GM12878 (cell line): ENCODE measurements around the gene CYSRT1. TPM values are rescaled to one million over a fixed set of nuclear protein-coding genes. Genes with fewer than 3 reads are reported as not detected.
A peak's percentile ranks its signal among the peaks of the same experiment; 100 is the strongest.

Experiments used
- BCL11A ChIP-seq: IDR thresholded peaks from 2 replicates; pipeline ENCODE4 v1.6.1; 2011; ENCODE audit warnings: low read depth, low read length
- CBX5 ChIP-seq: sonication (generic); IDR thresholded peaks from 2 replicates; pipeline ENCODE4 v1.6.1; 2016; ENCODE audit warnings: low read depth, moderate library complexity, mild to moderate bottlenecking, inconsistent platforms
- DPF2 ChIP-seq: fragments of 450-650 bp; IDR thresholded peaks from 2 replicates; pipeline ENCODE4 v1.6.1; 2017; ENCODE audit warnings: mild to moderate bottlenecking
- HDGF ChIP-seq: fragments of 450-650 bp; IDR thresholded peaks from 2 replicates; pipeline ENCODE4 v1.6.1; 2016; ENCODE audit warnings: antibody characterized with exemption
- JUNB ChIP-seq: IDR thresholded peaks from 2 replicates; pipeline ENCODE4 v1.6.1; 2016; ENCODE audit warnings: antibody characterized with exemption, mild to moderate bottlenecking
- PAX5 ChIP-seq: IDR thresholded peaks from 2 replicates; pipeline ENCODE4 v1.6.1; 2011; ENCODE audit warnings: low read depth, low read length, borderline replicate concordance
- SIN3A ChIP-seq: IDR thresholded peaks from 2 replicates; pipeline ENCODE4 v1.6.1; 2012; ENCODE audit warnings: low read depth, low read length, improper control_type of control experiment
- SMAD5 ChIP-seq: IDR thresholded peaks from 2 replicates; pipeline ENCODE4 v1.6.1; 2016; ENCODE audit warnings: antibody characterized with exemption, low read depth
- SP1 ChIP-seq: IDR thresholded peaks from one replicate; pipeline ENCODE4 v1.6.1; 2011; ENCODE audit warnings: low read depth, low read length
- STAT3 ChIP-seq: IDR thresholded peaks from 2 replicates; pipeline ENCODE4 v1.6.1; 2011; ENCODE audit warnings: low read depth, low read length, improper control_type of control experiment
- WRNIP1 ChIP-seq: IDR thresholded peaks from 2 replicates; pipeline ENCODE4 v1.6.1; 2011; ENCODE audit warnings: low read depth, low read length, improper control_type of control experiment, borderline replicate concordance
- ZNF207 ChIP-seq: fragments of 450-650 bp; IDR thresholded peaks from 2 replicates; pipeline ENCODE4 v1.6.1; 2014; ENCODE audit warnings: antibody characterized with exemption, mild to moderate bottlenecking, borderline replicate concordance
- polyA plus RNA-seq, 11 experiments: library from polyadenylated mRNA; depleted of rRNA in 4 of 11; unstranded in 6 of 11; stranded (reverse) in 5 of 11; fragments of >200 nt; fragmentation: Nextera tagmentation in 4 of 11; fragmentation: Illumina TruSeq in 1 of 11; extraction: Ambion mirVana in 4 of 11; extraction: Trizol in 1 of 11; gene quantifications; 1 replicate in 1 of 11; 2 replicates in 10 of 11; pipeline versions ENCODE4 v1.2.1 to v1.2.3, GENCODE V29; 2011 to 2016; ENCODE audit warnings: inconsistent platforms in 2 of 11, missing spikeins in 2 of 11, low read depth in 1 of 11
- total RNA-seq, 4 experiments: library from RNA; depleted of rRNA in 3 of 4; stranded (reverse); fragments of >200 nt in 3 of 4; fragmentation: Illumina TruSeq in 1 of 4; extraction: Trizol in 1 of 4; gene quantifications; 2 replicates each; pipeline versions ENCODE4 v1.2.1 to v1.2.3, GENCODE V29; 2013 to 2021
- TF ChIP-seq, protein P1 (sequence below): fragments of 450-650 bp; formaldehyde crosslinking; IDR thresholded peaks from 2 replicates; pipeline ENCODE4 v1.4.0; 2020; ENCODE audit warnings: mild to moderate bottlenecking, moderate library complexity
- TF ChIP-seq, protein P2 (sequence below): fragments of 450-650 bp; IDR thresholded peaks from 2 replicates; pipeline ENCODE4 v1.6.1; 2016; ENCODE audit warnings: mild to moderate bottlenecking, moderate library complexity, borderline replicate concordance
- TF ChIP-seq, protein P3 (sequence below): IDR thresholded peaks from 2 replicates; pipeline ENCODE4 v1.6.1; 2012; ENCODE audit warnings: improper control_type of control experiment, low read depth, low read length; ENCODE audit not compliant: insufficient replicate concordance

CYSRT1 gene
- total and polyA plus RNA-seq, 10 of the 15 experiments (the other 5 are each of a cell fraction or from before 2014, with no cell fraction given) = 0.24 to 3.6 (median 0.97) TPM; not detected in 1

DNA sequence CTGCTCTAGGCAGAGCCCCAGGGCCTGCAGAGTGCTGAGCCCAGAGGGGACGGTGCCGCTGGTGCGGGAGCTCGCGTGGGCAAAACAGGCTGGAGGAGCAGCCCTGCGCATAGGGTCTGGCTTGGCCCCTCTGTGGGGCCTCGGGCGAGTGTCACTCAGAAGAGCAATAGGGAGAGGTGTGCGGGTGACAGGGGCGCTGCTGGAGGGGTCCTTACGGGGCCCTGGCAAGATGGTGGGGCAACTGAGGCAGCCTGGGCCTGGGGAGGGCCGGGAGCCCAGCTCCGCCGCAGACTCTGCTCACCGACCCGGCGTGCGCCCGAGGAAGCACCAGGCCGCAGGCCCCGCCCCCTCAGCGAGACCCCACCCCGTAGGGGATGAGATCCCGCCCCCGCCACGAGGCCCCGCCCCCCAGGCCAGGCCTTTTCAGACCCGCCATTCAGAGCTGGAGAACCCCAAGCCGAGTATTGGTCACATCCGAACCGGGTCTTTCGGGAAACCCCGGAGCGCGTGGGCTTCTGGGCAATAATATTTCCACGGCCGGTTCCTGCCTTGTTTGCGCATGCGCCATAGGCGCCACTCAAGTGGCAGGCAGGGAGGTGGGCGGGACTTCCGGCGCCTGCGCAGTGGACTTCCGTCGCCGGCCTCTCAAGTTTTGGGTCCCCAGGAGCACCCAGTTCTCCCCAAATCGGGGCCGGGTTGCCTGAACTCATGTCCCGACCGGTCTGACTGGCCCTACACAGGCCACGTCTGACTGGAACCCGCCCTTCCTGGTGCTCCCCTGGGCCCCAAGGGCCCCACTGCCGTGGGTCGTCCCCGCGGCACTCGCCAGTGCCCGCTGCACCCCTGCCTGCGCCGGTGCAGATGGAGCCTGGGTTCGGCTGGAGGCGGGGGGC lies 1.6 kb upstream of the CYSRT1 start (continued):
- TF ChIP-seq, protein P1, sequence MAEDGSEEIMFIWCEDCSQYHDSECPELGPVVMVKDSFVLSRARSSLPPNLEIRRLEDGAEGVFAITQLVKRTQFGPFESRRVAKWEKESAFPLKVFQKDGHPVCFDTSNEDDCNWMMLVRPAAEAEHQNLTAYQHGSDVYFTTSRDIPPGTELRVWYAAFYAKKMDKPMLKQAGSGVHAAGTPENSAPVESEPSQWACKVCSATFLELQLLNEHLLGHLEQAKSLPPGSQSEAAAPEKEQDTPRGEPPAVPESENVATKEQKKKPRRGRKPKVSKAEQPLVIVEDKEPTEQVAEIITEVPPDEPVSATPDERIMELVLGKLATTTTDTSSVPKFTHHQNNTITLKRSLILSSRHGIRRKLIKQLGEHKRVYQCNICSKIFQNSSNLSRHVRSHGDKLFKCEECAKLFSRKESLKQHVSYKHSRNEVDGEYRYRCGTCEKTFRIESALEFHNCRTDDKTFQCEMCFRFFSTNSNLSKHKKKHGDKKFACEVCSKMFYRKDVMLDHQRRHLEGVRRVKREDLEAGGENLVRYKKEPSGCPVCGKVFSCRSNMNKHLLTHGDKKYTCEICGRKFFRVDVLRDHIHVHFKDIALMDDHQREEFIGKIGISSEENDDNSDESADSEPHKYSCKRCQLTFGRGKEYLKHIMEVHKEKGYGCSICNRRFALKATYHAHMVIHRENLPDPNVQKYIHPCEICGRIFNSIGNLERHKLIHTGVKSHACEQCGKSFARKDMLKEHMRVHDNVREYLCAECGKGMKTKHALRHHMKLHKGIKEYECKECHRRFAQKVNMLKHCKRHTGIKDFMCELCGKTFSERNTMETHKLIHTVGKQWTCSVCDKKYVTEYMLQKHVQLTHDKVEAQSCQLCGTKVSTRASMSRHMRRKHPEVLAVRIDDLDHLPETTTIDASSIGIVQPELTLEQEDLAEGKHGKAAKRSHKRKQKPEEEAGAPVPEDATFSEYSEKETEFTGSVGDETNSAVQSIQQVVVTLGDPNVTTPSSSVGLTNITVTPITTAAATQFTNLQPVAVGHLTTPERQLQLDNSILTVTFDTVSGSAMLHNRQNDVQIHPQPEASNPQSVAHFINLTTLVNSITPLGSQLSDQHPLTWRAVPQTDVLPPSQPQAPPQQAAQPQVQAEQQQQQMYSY (CRISPR knock-in tag) = no peak
- TF ChIP-seq CBX5 = no peak
- no peak for TF ChIP-seq JUNB
- TF ChIP-seq, protein P2, sequence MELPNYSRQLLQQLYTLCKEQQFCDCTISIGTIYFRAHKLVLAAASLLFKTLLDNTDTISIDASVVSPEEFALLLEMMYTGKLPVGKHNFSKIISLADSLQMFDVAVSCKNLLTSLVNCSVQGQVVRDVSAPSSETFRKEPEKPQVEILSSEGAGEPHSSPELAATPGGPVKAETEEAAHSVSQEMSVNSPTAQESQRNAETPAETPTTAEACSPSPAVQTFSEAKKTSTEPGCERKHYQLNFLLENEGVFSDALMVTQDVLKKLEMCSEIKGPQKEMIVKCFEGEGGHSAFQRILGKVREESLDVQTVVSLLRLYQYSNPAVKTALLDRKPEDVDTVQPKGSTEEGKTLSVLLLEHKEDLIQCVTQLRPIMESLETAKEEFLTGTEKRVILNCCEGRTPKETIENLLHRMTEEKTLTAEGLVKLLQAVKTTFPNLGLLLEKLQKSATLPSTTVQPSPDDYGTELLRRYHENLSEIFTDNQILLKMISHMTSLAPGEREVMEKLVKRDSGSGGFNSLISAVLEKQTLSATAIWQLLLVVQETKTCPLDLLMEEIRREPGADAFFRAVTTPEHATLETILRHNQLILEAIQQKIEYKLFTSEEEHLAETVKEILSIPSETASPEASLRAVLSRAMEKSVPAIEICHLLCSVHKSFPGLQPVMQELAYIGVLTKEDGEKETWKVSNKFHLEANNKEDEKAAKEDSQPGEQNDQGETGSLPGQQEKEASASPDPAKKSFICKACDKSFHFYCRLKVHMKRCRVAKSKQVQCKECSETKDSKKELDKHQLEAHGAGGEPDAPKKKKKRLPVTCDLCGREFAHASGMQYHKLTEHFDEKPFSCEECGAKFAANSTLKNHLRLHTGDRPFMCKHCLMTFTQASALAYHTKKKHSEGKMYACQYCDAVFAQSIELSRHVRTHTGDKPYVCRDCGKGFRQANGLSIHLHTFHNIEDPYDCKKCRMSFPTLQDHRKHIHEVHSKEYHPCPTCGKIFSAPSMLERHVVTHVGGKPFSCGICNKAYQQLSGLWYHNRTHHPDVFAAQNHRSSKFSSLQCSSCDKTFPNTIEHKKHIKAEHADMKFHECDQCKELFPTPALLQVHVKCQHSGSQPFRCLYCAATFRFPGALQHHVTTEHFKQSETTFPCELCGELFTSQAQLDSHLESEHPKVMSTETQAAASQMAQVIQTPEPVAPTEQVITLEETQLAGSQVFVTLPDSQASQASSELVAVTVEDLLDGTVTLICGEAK = peak; percentile 95
- peak; percentile 90 for TF ChIP-seq SP1
- no peak for TF ChIP-seq DPF2
- TF ChIP-seq SMAD5 = no peak
- no peak for TF ChIP-seq HDGF
- no peak for TF ChIP-seq BCL11A
- no peak for TF ChIP-seq WRNIP1
- TF ChIP-seq, protein P3, sequence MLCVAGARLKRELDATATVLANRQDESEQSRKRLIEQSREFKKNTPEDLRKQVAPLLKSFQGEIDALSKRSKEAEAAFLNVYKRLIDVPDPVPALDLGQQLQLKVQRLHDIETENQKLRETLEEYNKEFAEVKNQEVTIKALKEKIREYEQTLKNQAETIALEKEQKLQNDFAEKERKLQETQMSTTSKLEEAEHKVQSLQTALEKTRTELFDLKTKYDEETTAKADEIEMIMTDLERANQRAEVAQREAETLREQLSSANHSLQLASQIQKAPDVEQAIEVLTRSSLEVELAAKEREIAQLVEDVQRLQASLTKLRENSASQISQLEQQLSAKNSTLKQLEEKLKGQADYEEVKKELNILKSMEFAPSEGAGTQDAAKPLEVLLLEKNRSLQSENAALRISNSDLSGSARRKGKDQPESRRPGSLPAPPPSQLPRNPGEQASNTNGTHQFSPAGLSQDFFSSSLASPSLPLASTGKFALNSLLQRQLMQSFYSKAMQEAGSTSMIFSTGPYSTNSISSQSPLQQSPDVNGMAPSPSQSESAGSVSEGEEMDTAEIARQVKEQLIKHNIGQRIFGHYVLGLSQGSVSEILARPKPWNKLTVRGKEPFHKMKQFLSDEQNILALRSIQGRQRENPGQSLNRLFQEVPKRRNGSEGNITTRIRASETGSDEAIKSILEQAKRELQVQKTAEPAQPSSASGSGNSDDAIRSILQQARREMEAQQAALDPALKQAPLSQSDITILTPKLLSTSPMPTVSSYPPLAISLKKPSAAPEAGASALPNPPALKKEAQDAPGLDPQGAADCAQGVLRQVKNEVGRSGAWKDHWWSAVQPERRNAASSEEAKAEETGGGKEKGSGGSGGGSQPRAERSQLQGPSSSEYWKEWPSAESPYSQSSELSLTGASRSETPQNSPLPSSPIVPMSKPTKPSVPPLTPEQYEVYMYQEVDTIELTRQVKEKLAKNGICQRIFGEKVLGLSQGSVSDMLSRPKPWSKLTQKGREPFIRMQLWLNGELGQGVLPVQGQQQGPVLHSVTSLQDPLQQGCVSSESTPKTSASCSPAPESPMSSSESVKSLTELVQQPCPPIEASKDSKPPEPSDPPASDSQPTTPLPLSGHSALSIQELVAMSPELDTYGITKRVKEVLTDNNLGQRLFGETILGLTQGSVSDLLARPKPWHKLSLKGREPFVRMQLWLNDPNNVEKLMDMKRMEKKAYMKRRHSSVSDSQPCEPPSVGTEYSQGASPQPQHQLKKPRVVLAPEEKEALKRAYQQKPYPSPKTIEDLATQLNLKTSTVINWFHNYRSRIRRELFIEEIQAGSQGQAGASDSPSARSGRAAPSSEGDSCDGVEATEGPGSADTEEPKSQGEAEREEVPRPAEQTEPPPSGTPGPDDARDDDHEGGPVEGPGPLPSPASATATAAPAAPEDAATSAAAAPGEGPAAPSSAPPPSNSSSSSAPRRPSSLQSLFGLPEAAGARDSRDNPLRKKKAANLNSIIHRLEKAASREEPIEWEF = no peak
- TF ChIP-seq PAX5 = no peak
- TF ChIP-seq STAT3 = no peak
- TF ChIP-seq ZNF207 = peak; percentile 80; the same call in 1 of the 2 replicates
- peak; percentile 47 for TF ChIP-seq SIN3A
